ENCODE results near the gene STX2.

DNA sequence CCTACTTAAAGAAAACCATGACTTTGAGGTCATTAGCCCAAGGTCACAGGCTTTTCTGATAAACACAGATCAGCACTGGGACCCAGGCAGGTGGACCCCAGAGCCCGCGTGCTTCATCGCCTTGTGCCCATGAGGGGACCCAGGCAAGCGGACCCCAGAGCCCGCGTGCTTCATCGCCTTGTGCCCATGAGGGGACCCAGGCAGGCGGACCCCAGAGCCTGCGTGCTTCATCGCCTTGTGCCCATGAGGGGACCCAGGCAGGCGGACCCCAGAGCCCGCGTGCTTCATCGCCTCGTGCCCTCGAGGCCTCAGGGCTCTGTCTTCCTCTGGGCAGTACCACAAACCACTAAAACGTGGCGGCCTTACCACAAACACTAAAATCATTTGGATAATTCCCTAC lies 31.7 kb downstream of the STX2 start:
- TF ChIP-seq POLR2A (IDR thresholded peaks at IDR 0.05): no peak
- TF ChIP-seq, protein P1, sequence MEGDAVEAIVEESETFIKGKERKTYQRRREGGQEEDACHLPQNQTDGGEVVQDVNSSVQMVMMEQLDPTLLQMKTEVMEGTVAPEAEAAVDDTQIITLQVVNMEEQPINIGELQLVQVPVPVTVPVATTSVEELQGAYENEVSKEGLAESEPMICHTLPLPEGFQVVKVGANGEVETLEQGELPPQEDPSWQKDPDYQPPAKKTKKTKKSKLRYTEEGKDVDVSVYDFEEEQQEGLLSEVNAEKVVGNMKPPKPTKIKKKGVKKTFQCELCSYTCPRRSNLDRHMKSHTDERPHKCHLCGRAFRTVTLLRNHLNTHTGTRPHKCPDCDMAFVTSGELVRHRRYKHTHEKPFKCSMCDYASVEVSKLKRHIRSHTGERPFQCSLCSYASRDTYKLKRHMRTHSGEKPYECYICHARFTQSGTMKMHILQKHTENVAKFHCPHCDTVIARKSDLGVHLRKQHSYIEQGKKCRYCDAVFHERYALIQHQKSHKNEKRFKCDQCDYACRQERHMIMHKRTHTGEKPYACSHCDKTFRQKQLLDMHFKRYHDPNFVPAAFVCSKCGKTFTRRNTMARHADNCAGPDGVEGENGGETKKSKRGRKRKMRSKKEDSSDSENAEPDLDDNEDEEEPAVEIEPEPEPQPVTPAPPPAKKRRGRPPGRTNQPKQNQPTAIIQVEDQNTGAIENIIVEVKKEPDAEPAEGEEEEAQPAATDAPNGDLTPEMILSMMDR (IDR thresholded peaks at IDR 0.05 in 8 of 11, conservative IDR thresholded peaks at IDR 0.05 in 3 of 11): no peak
- TF ChIP-seq POLR2AphosphoS5 (IDR thresholded peaks at IDR 0.05): no peak

Data from spleen (tissue), 7 donors.